ENCODE data around the gene TSPAN18.

TSPAN18 gene

GRCh38 chr11:44766972-44767278, 40.2 kb downstream of the TSPAN18 start:
- no peaks in the 10 kb centered on the region for H3K79me2 ChIP-seq (ENCODE audit: control insufficient read depth, low read length)
- H3K4me3 ChIP-seq (ENCODE audit: low read length): no peak overlapping the region
- TF ChIP-seq EZH2phosphoT487 (IDR thresholded peaks at IDR 0.05; ENCODE audit: borderline replicate concordance, low read length): no peak
- no peak for TF ChIP-seq CTCF (IDR thresholded peaks at IDR 0.05; ENCODE audit: low read depth, low read length, poor library complexity, severe bottlenecking)
- no peaks in the 10 kb centered on the region for H3K9me3 ChIP-seq (ENCODE audit: control insufficient read depth, insufficient read depth, low read length)
- H3K36me3 ChIP-seq (ENCODE audit: control insufficient read depth, low read length): no peaks in the 10 kb centered on the region
- no peaks in the 10 kb centered on the region for H4K20me1 ChIP-seq (ENCODE audit: control insufficient read depth, insufficient read depth, low read depth, low read length)
- H3K4me2 ChIP-seq (ENCODE audit: low read length): no peak overlapping the region
- no peaks in the 10 kb centered on the region for H3K4me1 ChIP-seq (ENCODE audit: control insufficient read depth, low read length)
- peaks cover 6% of the 10 kb centered on the region for H3K27me3 ChIP-seq (ENCODE audit: control insufficient read depth, low read length)
- no peaks in the 10 kb centered on the region for H3K9me2 ChIP-seq (replicated peaks; ENCODE audit: control insufficient read depth, low read length)
- no peak overlapping the region for H3K27ac ChIP-seq (ENCODE audit: low read depth, low read length)
- H3F3A ChIP-seq (ENCODE audit: control insufficient read depth, insufficient read depth): no peaks in the 10 kb centered on the region

GRCh38 chr11:44767421-44767820, 40.7 kb downstream of the TSPAN18 start:
- Histone ChIP-seq H3K9me3 (ENCODE audit: control insufficient read depth, insufficient read depth, low read length) (no peaks in the 10 kb centered on the region), H3K4me1 (ENCODE audit: control insufficient read depth, low read length) (no peaks in the 10 kb centered on the region), H4K20me1 (ENCODE audit: control insufficient read depth, insufficient read depth, low read depth, low read length) (no peaks in the 10 kb centered on the region), H3K9me2 (replicated peaks; ENCODE audit: control insufficient read depth, low read length) (no peaks in the 10 kb centered on the region), H3K27ac (ENCODE audit: low read depth, low read length) (no peak overlapping the region), H3K79me2 (ENCODE audit: control insufficient read depth, low read length) (no peaks in the 10 kb centered on the region), H3F3A (ENCODE audit: control insufficient read depth, insufficient read depth) (no peaks in the 10 kb centered on the region), H3K27me3 (ENCODE audit: control insufficient read depth, low read length) (peaks cover 6% of the 10 kb centered on the region), H3K4me3 (ENCODE audit: low read length) (no peak overlapping the region), H3K4me2 (ENCODE audit: low read length) (no peak overlapping the region), H3K36me3 (ENCODE audit: control insufficient read depth, low read length) (no peaks in the 10 kb centered on the region)
- TF ChIP-seq EZH2phosphoT487 (IDR thresholded peaks at IDR 0.05; ENCODE audit: borderline replicate concordance, low read length): no peak
- no peak for TF ChIP-seq CTCF (IDR thresholded peaks at IDR 0.05; ENCODE audit: low read depth, low read length, poor library complexity, severe bottlenecking)

GRCh38 chr11:44770401-44770800, 43.6 kb downstream of the TSPAN18 start:
- H3K4me1 ChIP-seq (ENCODE audit: control insufficient read depth, low read length): no peaks in the 10 kb centered on the region
- H3K4me2 ChIP-seq (ENCODE audit: low read length): no peak overlapping the region
- H4K20me1 ChIP-seq (ENCODE audit: control insufficient read depth, insufficient read depth, low read depth, low read length): no peaks in the 10 kb centered on the region
- H3K27ac ChIP-seq (ENCODE audit: low read depth, low read length): no peak overlapping the region
- TF ChIP-seq EZH2phosphoT487 (IDR thresholded peaks at IDR 0.05; ENCODE audit: borderline replicate concordance, low read length) (no peak), CTCF (IDR thresholded peaks at IDR 0.05; ENCODE audit: low read depth, low read length, poor library complexity, severe bottlenecking) (no peak)
- H3K27me3 ChIP-seq (ENCODE audit: control insufficient read depth, low read length): peaks cover 6% of the 10 kb centered on the region
- no peak overlapping the region for H3K4me3 ChIP-seq (ENCODE audit: low read length)
- H3F3A ChIP-seq (ENCODE audit: control insufficient read depth, insufficient read depth): no peaks in the 10 kb centered on the region
- no peaks in the 10 kb centered on the region for H3K9me3 ChIP-seq (ENCODE audit: control insufficient read depth, insufficient read depth, low read length)
- no peaks in the 10 kb centered on the region for H3K9me2 ChIP-seq (replicated peaks; ENCODE audit: control insufficient read depth, low read length)
- H3K36me3 ChIP-seq (ENCODE audit: control insufficient read depth, low read length): no peaks in the 10 kb centered on the region
- H3K79me2 ChIP-seq (ENCODE audit: control insufficient read depth, low read length): no peaks in the 10 kb centered on the region

GRCh38 chr11:44771252-44771734, 44.5 kb downstream of the TSPAN18 start:
- H4K20me1 ChIP-seq (ENCODE audit: control insufficient read depth, insufficient read depth, low read depth, low read length): no peaks in the 10 kb centered on the region
- H3K79me2 ChIP-seq (ENCODE audit: control insufficient read depth, low read length): no peaks in the 10 kb centered on the region
- H3K27ac ChIP-seq (ENCODE audit: low read depth, low read length): no peak overlapping the region
- no peaks in the 10 kb centered on the region for H3K9me2 ChIP-seq (replicated peaks; ENCODE audit: control insufficient read depth, low read length)
- no peaks in the 10 kb centered on the region for H3K4me1 ChIP-seq (ENCODE audit: control insufficient read depth, low read length)
- H3K4me2 ChIP-seq (ENCODE audit: low read length): no peak overlapping the region
- H3K9me3 ChIP-seq (ENCODE audit: control insufficient read depth, insufficient read depth, low read length): no peaks in the 10 kb centered on the region
- H3K27me3 ChIP-seq (ENCODE audit: control insufficient read depth, low read length): peaks cover 6% of the 10 kb centered on the region
- TF ChIP-seq CTCF (IDR thresholded peaks at IDR 0.05; ENCODE audit: low read depth, low read length, poor library complexity, severe bottlenecking) (no peak), EZH2phosphoT487 (IDR thresholded peaks at IDR 0.05; ENCODE audit: borderline replicate concordance, low read length) (no peak)
- no peak overlapping the region for H3K4me3 ChIP-seq (ENCODE audit: low read length)
- H3K36me3 ChIP-seq (ENCODE audit: control insufficient read depth, low read length): no peaks in the 10 kb centered on the region
- H3F3A ChIP-seq (ENCODE audit: control insufficient read depth, insufficient read depth): no peaks in the 10 kb centered on the region

All from DOHH2 (cell line).